ENCODE results near the gene MANBA. TPM values are rescaled to one million over a fixed set of nuclear protein-coding genes. Genes with fewer than 3 reads are reported as not detected.
"Not testable (repeated sequence)": the region's sequence is repeated elsewhere in the genome, so short reads cannot be mapped to it uniquely, and the experiment has no call there.

The MANBA gene
- total RNA-seq, 1 experiment from 2014 or later = 13.6 TPM

DNA sequence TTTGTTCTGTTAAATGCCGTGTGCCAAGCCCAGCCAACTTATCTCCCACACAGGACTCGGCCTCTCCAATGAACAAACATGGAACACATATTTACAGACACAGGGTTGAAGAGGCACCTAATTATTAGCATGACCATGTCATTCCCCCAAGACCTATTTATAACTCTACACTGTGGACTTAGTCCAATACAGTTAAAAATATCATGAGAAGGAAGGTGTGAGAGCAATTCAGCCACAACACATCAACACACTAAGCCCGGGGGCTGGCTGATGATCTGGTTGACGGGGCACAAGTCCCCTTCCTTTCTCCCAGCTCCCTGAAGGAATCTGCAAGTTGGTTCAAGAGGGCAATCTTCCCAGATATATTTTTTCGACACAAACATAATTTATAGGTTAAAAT is 28.1 kb downstream of the MANBA start:
- peaks cover 37% of the 10 kb centered on the region for H3K4me1 Mint-ChIP-seq (ENCODE audit: low read depth, unreplicated experiment)
- intact Hi-C loops (cut with micrococcal nuclease; ENCODE audit: unreplicated experiment) = no loop called here
- no peak overlapping the region for H3K4me3 Mint-ChIP-seq (ENCODE audit: low read depth, unreplicated experiment)
- H3K9me3 Mint-ChIP-seq (ENCODE audit: low read depth, unreplicated experiment) = peaks cover 2% of the 10 kb centered on the region
- CTCF ChIA-PET = no interaction called here
- TF ChIP-seq, protein P1, sequence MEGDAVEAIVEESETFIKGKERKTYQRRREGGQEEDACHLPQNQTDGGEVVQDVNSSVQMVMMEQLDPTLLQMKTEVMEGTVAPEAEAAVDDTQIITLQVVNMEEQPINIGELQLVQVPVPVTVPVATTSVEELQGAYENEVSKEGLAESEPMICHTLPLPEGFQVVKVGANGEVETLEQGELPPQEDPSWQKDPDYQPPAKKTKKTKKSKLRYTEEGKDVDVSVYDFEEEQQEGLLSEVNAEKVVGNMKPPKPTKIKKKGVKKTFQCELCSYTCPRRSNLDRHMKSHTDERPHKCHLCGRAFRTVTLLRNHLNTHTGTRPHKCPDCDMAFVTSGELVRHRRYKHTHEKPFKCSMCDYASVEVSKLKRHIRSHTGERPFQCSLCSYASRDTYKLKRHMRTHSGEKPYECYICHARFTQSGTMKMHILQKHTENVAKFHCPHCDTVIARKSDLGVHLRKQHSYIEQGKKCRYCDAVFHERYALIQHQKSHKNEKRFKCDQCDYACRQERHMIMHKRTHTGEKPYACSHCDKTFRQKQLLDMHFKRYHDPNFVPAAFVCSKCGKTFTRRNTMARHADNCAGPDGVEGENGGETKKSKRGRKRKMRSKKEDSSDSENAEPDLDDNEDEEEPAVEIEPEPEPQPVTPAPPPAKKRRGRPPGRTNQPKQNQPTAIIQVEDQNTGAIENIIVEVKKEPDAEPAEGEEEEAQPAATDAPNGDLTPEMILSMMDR (IDR thresholded peaks at IDR 0.05; ENCODE audit: unreplicated experiment) = no peak
- no peak overlapping the region for H3K27ac Mint-ChIP-seq (ENCODE audit: unreplicated experiment)
- BruUV-seq (replicated peaks) = no TSS peak
- no peak for DNase-seq
- no peaks in the 10 kb centered on the region for H3K36me3 Mint-ChIP-seq (ENCODE audit: insufficient read depth, unreplicated experiment)
- H3K27me3 Mint-ChIP-seq (ENCODE audit: unreplicated experiment) = no peaks in the 10 kb centered on the region

DNA sequence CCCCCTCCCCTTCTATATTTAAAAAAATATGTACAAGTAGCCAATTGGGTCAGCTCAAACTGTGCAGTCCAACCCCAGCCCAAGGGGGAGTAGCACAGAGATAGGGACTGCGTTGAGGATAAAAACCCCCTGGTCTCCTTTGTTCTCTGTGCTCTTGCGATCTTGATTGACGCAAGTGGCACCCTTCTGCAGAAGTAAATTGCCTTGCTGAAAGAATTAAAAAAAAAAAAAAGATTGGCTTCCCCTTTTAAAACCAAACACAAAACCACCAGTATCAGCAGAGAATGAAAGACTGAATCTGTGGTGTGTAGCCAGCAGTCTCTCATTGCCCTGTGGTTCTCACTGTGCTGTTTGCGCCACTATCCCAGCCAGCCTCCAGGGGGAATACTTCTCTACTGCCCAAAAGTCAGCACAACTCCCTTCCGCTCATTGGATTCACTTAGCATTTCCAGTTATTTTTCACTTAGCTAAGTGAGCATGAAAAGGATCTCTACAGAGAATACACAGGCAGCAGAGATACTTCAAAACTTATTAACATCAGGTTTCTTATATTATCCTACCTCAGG is 29.7 kb downstream of the MANBA start:
- H3K4me3 Mint-ChIP-seq (ENCODE audit: low read depth, unreplicated experiment) = no peak overlapping the region
- peaks cover 2% of the 10 kb centered on the region for H3K9me3 Mint-ChIP-seq (ENCODE audit: low read depth, unreplicated experiment)
- H3K27me3 Mint-ChIP-seq (ENCODE audit: unreplicated experiment) = no peaks in the 10 kb centered on the region
- H3K27ac Mint-ChIP-seq (ENCODE audit: unreplicated experiment) = no peak overlapping the region
- H3K36me3 Mint-ChIP-seq (ENCODE audit: insufficient read depth, unreplicated experiment) = no peaks in the 10 kb centered on the region
- no TSS peak for BruUV-seq (replicated peaks)
- no peak for DNase-seq
- intact Hi-C loops (cut with micrococcal nuclease; ENCODE audit: unreplicated experiment) = no loop called here
- TF ChIP-seq, protein P1 (IDR thresholded peaks at IDR 0.05; ENCODE audit: unreplicated experiment) = no peak
- CTCF ChIA-PET = interaction anchor here (0.6 kb wide), 1 partner anchor 42 kb away, joined by 4 read pairs; no protein-coding TSS in a partner anchor
- peaks cover 27% of the 10 kb centered on the region for H3K4me1 Mint-ChIP-seq (ENCODE audit: low read depth, unreplicated experiment)

DNA sequence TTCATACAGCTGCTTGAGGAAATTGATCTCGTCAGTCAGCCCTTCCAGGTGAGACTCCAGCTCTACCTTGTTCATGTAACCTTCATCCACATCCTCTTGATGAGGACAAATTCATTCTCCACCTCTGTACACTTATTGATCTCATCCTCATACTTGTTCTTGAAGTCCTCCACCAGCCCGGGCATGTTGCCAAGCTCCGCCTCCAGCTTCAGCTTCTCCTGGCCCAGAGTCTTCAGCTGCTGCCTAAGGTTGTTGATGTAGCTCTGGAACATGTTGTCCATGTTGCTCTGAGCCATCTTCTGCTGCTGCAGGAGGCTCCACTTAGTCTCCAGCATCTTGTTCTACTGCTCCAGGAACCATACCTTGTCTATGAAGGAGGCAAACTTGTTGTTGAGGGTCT is 31.3 kb downstream of the MANBA start:
- CTCF ChIA-PET; intact Hi-C loops (cut with micrococcal nuclease; ENCODE audit: unreplicated experiment); H3K27me3 Mint-ChIP-seq (ENCODE audit: unreplicated experiment); H3K4me3 Mint-ChIP-seq (ENCODE audit: low read depth, unreplicated experiment); H3K9me3 Mint-ChIP-seq (ENCODE audit: low read depth, unreplicated experiment); H3K36me3 Mint-ChIP-seq (ENCODE audit: insufficient read depth, unreplicated experiment); BruUV-seq (replicated peaks): not testable (repeated sequence)
- Mint-ChIP-seq H3K4me1 (ENCODE audit: low read depth, unreplicated experiment) (peaks cover 34% of the 10 kb centered on the region), H3K27ac (ENCODE audit: unreplicated experiment) (peak overlapping the region; percentile 32)
- DNase-seq = peak; percentile 67

DNA sequence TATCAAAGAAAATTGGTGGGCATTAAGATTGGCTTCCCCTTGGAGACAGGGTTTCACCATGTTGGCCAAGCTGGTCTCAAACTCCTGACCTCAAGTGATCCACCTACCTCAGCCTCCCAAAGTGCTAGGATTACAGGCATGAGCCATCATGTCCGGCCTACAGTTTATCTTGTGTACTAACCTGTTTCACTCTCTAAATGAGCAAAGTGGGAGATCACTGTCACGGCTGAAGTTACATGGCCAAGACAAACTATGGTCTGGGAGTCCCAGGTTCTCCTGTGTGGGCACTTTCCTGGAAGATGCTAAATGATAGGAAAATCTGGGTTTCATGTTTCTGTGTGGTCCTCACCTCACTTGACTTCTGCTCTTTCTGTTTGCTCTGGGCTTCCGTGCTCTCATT is 33.8 kb downstream of the MANBA start:
- H3K4me1 Mint-ChIP-seq (ENCODE audit: low read depth, unreplicated experiment) = peaks cover 28% of the 10 kb centered on the region
- CTCF ChIA-PET; H3K9me3 Mint-ChIP-seq (ENCODE audit: low read depth, unreplicated experiment); BruUV-seq (replicated peaks); H3K27ac Mint-ChIP-seq (ENCODE audit: unreplicated experiment); H3K36me3 Mint-ChIP-seq (ENCODE audit: insufficient read depth, unreplicated experiment); DNase-seq; H3K4me3 Mint-ChIP-seq (ENCODE audit: low read depth, unreplicated experiment); intact Hi-C loops (cut with micrococcal nuclease; ENCODE audit: unreplicated experiment); H3K27me3 Mint-ChIP-seq (ENCODE audit: unreplicated experiment): not testable (repeated sequence)

DNA sequence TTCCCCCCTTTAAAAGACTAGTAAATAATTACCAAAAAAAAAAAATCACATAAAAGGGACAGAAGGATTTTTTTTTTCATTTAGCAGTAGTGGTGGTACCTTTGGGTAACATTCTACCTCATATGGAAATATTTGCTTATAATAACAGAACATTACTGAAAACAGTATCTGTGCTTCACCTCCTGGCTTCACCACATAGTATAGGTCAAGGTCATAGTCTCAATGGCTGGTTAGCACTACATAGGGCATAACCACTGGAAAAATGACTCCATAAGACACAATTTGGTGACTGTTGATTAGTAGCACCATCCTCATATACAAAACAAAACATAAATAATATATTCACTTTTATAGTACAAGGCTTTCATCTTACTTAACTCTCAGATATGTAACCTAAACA is 34.7 kb downstream of the MANBA start:
- H3K4me1 Mint-ChIP-seq (ENCODE audit: low read depth, unreplicated experiment) = peaks cover 28% of the 10 kb centered on the region
- CTCF ChIA-PET = no interaction called here
- no peaks in the 10 kb centered on the region for H3K36me3 Mint-ChIP-seq (ENCODE audit: insufficient read depth, unreplicated experiment)
- no peak overlapping the region for H3K4me3 Mint-ChIP-seq (ENCODE audit: low read depth, unreplicated experiment)
- no peak for DNase-seq
- no peak overlapping the region for H3K27ac Mint-ChIP-seq (ENCODE audit: unreplicated experiment)
- H3K27me3 Mint-ChIP-seq (ENCODE audit: unreplicated experiment) = no peaks in the 10 kb centered on the region
- intact Hi-C loops (cut with micrococcal nuclease; ENCODE audit: unreplicated experiment) = no loop called here
- TF ChIP-seq, protein P1 (IDR thresholded peaks at IDR 0.05; ENCODE audit: unreplicated experiment) = no peak
- BruUV-seq (replicated peaks) = no TSS peak
- H3K9me3 Mint-ChIP-seq (ENCODE audit: low read depth, unreplicated experiment) = peaks cover 2% of the 10 kb centered on the region

All from Calu3 (cell line).